GM23338 (cell line): ENCODE measurements around the gene RCOR1. TPM values are rescaled to one million over a fixed set of nuclear protein-coding genes. Genes with fewer than 3 reads are reported as not detected.

Source experiments
- ATAC-seq: fragments of 200-7000 bp; cut with Tn5 transposase; 3 replicates; pipeline ENCODE4 v1.9.1; 2020
- DNase-seq: peaks from one replicate; pipeline ENCODE4 v3.0.0-alpha.2; 2015; ENCODE audit warnings: low spot score
- H2AFZ ChIP-seq: fragments of 200-600 bp; sonication (generic); 2 replicates; pipeline ENCODE4 v1.8.0; 2016; ENCODE audit warnings: antibody characterized with exemption, mild to moderate bottlenecking, moderate library complexity
- H3F3A ChIP-seq: fragments of 200-600 bp; sonication (generic); replicated peaks from 2 replicates; pipeline ENCODE4 v1.8.0; 2017; ENCODE audit warnings: antibody characterized with exemption, mixed run types, low read depth
- H3K27ac ChIP-seq: fragments of 200-600 bp; sonication (generic); 2 replicates; pipeline ENCODE4 v1.6.1; 2016; ENCODE audit warnings: low read depth
- H3K27me3 ChIP-seq: fragments of 200-600 bp; sonication (generic); 2 replicates; pipeline ENCODE4 v1.8.0; 2016; ENCODE audit warnings: mild to moderate bottlenecking, mixed run types, moderate library complexity; ENCODE audit not compliant: insufficient read depth
- H3K36me3 ChIP-seq: fragments of 200-600 bp; sonication (generic); 2 replicates; pipeline ENCODE4 v1.8.0; 2016; ENCODE audit warnings: mild to moderate bottlenecking; ENCODE audit not compliant: insufficient read depth
- H3K4me1 ChIP-seq: fragments of 200-600 bp; sonication (generic); 2 replicates; pipeline ENCODE4 v1.8.0; 2016; ENCODE audit warnings: mild to moderate bottlenecking, moderate library complexity; ENCODE audit not compliant: insufficient read depth
- H3K4me2 ChIP-seq: fragments of 200-600 bp; sonication (generic); 2 replicates; pipeline ENCODE4 v1.7.1; 2017; ENCODE audit warnings: mixed run types
- H3K4me3 ChIP-seq: fragments of 200-600 bp; sonication (generic); 2 replicates; pipeline ENCODE4 v1.6.1; 2016; ENCODE audit warnings: mixed run types
- H3K79me2 ChIP-seq: fragments of 200-600 bp; sonication (generic); replicated peaks from 2 replicates; pipeline ENCODE4 v1.8.0; 2017; ENCODE audit warnings: mild to moderate bottlenecking; ENCODE audit not compliant: insufficient read depth
- H3K9me2 ChIP-seq: fragments of 200-600 bp; sonication (generic); 2 replicates; pipeline ENCODE4 v1.8.0; 2017; ENCODE audit not compliant: insufficient read depth
- H4K20me1 ChIP-seq: fragments of 200-600 bp; sonication (generic); replicated peaks from 2 replicates; pipeline ENCODE4 v1.8.0; 2017; ENCODE audit warnings: mild to moderate bottlenecking; ENCODE audit not compliant: insufficient read depth
- H3K27ac Mint-ChIP-seq: 2 replicates; pipeline ENCODE4 v1.8.0; 2020; ENCODE audit warnings: inconsistent platforms, mild to moderate bottlenecking, moderate library complexity, mixed read lengths
- H3K27me3 Mint-ChIP-seq: 3 replicates; pipeline ENCODE4 v1.8.0; 2022; ENCODE audit warnings: low read depth, mild to moderate bottlenecking, moderate library complexity, mixed read lengths, inconsistent platforms; ENCODE audit not compliant: insufficient read depth, poor library complexity
- H3K36me3 Mint-ChIP-seq: 3 replicates; pipeline ENCODE4 v1.8.0; 2021; ENCODE audit warnings: low read depth, mild to moderate bottlenecking, inconsistent platforms, moderate library complexity, mixed read lengths
- H3K4me1 Mint-ChIP-seq: 3 replicates; pipeline ENCODE4 v1.8.0; 2020; ENCODE audit warnings: mild to moderate bottlenecking, inconsistent platforms, mixed read lengths
- H3K4me3 Mint-ChIP-seq: 3 replicates; pipeline ENCODE4 v1.8.0; 2021; ENCODE audit warnings: moderate library complexity, mild to moderate bottlenecking, inconsistent platforms, mixed read lengths
- H3K9me3 Mint-ChIP-seq: 3 replicates; pipeline ENCODE4 v1.8.0; 2020; ENCODE audit warnings: moderate library complexity, mild to moderate bottlenecking, inconsistent platforms, mixed read lengths
- CREB1 ChIP-seq: fragments of 250-450 bp; sonication (Bioruptor Pico); IDR thresholded peaks from 2 replicates; pipeline ENCODE4 v1.5.0; 2020; ENCODE audit warnings: low read depth, mild to moderate bottlenecking, moderate library complexity
- CTCF ChIP-seq, 2 experiments: fragments of 200-600 bp in 1 of 2; sonication (generic) in 1 of 2; conservative IDR thresholded peaks; 2 replicates each; pipeline versions ENCODE4 v1.5.1 to v1.6.1; 2016 to 2017; ENCODE audit warnings: antibody characterized with exemption in 2 of 2, low read depth in 2 of 2, mild to moderate bottlenecking in 2 of 2, moderate library complexity in 1 of 2
- ETS1 ChIP-seq: IDR thresholded peaks from 2 replicates; pipeline ENCODE4 v1.6.1; 2016; ENCODE audit warnings: antibody characterized with exemption
- EZH2 ChIP-seq: fragments of 200-600 bp; sonication (generic); IDR thresholded peaks from one replicate; pipeline ENCODE4 v1.8.0; 2017; ENCODE audit warnings: antibody characterized with exemption, mild to moderate bottlenecking, low read depth; ENCODE audit not compliant: unreplicated experiment
- EZH2phosphoT487 ChIP-seq: fragments of 200-600 bp; sonication (generic); IDR thresholded peaks from one replicate; pipeline ENCODE4 v1.8.1; 2018; ENCODE audit warnings: antibody characterized with exemption; ENCODE audit not compliant: unreplicated experiment
- JUNB ChIP-seq: IDR thresholded peaks from one replicate; pipeline ENCODE4 v1.6.1; 2016; ENCODE audit warnings: antibody characterized with exemption; ENCODE audit not compliant: unreplicated experiment
- NANOG ChIP-seq: IDR thresholded peaks from 2 replicates; pipeline ENCODE4 v1.6.1; 2016; ENCODE audit warnings: antibody characterized with exemption, borderline replicate concordance
- POLR2AphosphoS5 ChIP-seq: IDR thresholded peaks from 2 replicates; pipeline ENCODE4 v1.6.1; 2016; ENCODE audit warnings: antibody characterized with exemption, low read depth
- REST ChIP-seq: IDR thresholded peaks from one replicate; pipeline ENCODE4 v1.6.1; 2018; ENCODE audit warnings: antibody characterized with exemption; ENCODE audit not compliant: unreplicated experiment
- STAT1 ChIP-seq: IDR thresholded peaks from one replicate; pipeline ENCODE4 v1.6.1; 2016; ENCODE audit warnings: antibody characterized with exemption; ENCODE audit not compliant: unreplicated experiment
- ZNF114 ChIP-seq: fragments of 250-450 bp; sonication (Bioruptor Pico); IDR thresholded peaks from 2 replicates; pipeline ENCODE4 v1.5.0; 2020; ENCODE audit warnings: mild to moderate bottlenecking, moderate library complexity
- polyA plus RNA-seq: library from polyadenylated mRNA; unstranded; fragments of >200 nt; fragmentation: Nextera tagmentation; extraction: Ambion mirVana; gene quantifications from 2 replicates; pipeline ENCODE4 v1.2.1, GENCODE V29; 2016
- total RNA-seq: library from RNA; depleted of rRNA; stranded (reverse); fragments of >200 nt; shearing (Covaris generic); gene quantifications from 2 replicates; pipeline ENCODE4 v1.2.3, GENCODE V29; 2014

Gene RCOR1
- total and polyA plus RNA-seq, 2 experiments from 2014 or later: 7.6 to 26.1 TPM

- no peak for ATAC-seq
- Histone ChIP-seq H3K4me2 (no peak overlapping the region), H3F3A (no peaks in the 10 kb centered on the region), H4K20me1 (no peaks in the 10 kb centered on the region), H3K27me3 (no peaks in the 10 kb centered on the region), H3K27ac (no peak overlapping the region), H3K79me2 (no peaks in the 10 kb centered on the region), H3K4me3 (no peak overlapping the region), H3K36me3 (no peaks in the 10 kb centered on the region), H2AFZ (no peak overlapping the region), H3K4me1 (peaks cover 17% of the 10 kb centered on the region), H3K9me2 (no peaks in the 10 kb centered on the region)
- Mint-ChIP-seq H3K9me3 (no peaks in the 10 kb centered on the region), H3K4me3 (no peak overlapping the region), H3K36me3 (no peaks in the 10 kb centered on the region), H3K27ac (no peak overlapping the region), H3K4me1 (peaks cover 31% of the 10 kb centered on the region), H3K27me3 (peaks cover 3% of the 10 kb centered on the region)
- no peak for DNase-seq
- no peak for TF ChIP-seq EZH2
- TF ChIP-seq EZH2phosphoT487: no peak
- no peak for TF ChIP-seq JUNB
- no peak for TF ChIP-seq NANOG
Observed at GRCh38 chr14:102757646-102758045, 165.2 kb downstream of the RCOR1 start.

GRCh38 chr14:102758087-102758486 is 165.6 kb downstream of the RCOR1 start:
- H3K27ac Mint-ChIP-seq: no peak overlapping the region
- no peaks in the 10 kb centered on the region for H3K36me3 Mint-ChIP-seq
- Histone ChIP-seq H3K9me2 (no peaks in the 10 kb centered on the region), H4K20me1 (no peaks in the 10 kb centered on the region), H3K4me3 (no peak overlapping the region), H3K4me1 (peaks cover 17% of the 10 kb centered on the region), H3K4me2 (no peak overlapping the region), H2AFZ (no peak overlapping the region), H3F3A (no peaks in the 10 kb centered on the region), H3K36me3 (no peaks in the 10 kb centered on the region), H3K79me2 (no peaks in the 10 kb centered on the region), H3K27ac (no peak overlapping the region), H3K27me3 (no peaks in the 10 kb centered on the region)
- H3K4me1 Mint-ChIP-seq: peaks cover 31% of the 10 kb centered on the region
- H3K4me3 Mint-ChIP-seq: no peak overlapping the region
- no peak for ATAC-seq
- no peak for DNase-seq
- H3K9me3 Mint-ChIP-seq: no peaks in the 10 kb centered on the region
- H3K27me3 Mint-ChIP-seq: peaks cover 3% of the 10 kb centered on the region
- TF ChIP-seq REST: no peak
- no peak for TF ChIP-seq ETS1
- no peak for TF ChIP-seq JUNB
- TF ChIP-seq STAT1: no peak
- TF ChIP-seq ZNF114 (CRISPR knock-in tag): no peak
- TF ChIP-seq POLR2AphosphoS5: no peak
- no peak for TF ChIP-seq CREB1 (CRISPR knock-in tag)
- TF ChIP-seq EZH2phosphoT487: no peak
- no peak for TF ChIP-seq CTCF (conservative IDR thresholded peaks at IDR 0.05; ENCODE audit: low read depth in 2 of 2)
